H1 (cell line): ENCODE data around the gene RABGAP1. TPM values are rescaled to one million over a fixed set of nuclear protein-coding genes. Genes with fewer than 3 reads are reported as not detected.

ENCODE experiments used
- CTCF ChIA-PET: fragments of 300-600 bp; sonication (Branson Sonifier 250); formaldehyde crosslinking; loops from one replicate; lab custom pipeline; 2021; ENCODE audit not compliant: partially characterized antibody; lab: Charles Lee
- POLR2A ChIA-PET: fragments of 300-600 bp; sonication (Branson Sonifier 250); formaldehyde crosslinking; loops from one replicate; lab custom pipeline; 2021; ENCODE audit warnings: inconsistent platforms; ENCODE audit not compliant: partially characterized antibody; lab: Charles Lee
- DNase-seq, 2 experiments: peaks; one replicate each; pipeline versions ENCODE4 v3.0.0 to v3.0.0-alpha.2; 2010 to 2022; ENCODE audit warnings: low spot score in 2 of 2, low read depth in 1 of 2, mixed read lengths in 1 of 2
- FAIRE-seq: peaks from 2 replicates; lab custom pipeline; 2011; peaks lifted over from hg19 to GRCh38; lab: Jason Lieb, UNC
- H2AFZ ChIP-seq: 2 replicates; pipeline ENCODE4 v1.8.1; 2012; ENCODE audit warnings: low read length, inconsistent platforms
- H2AK5ac ChIP-seq: 2 replicates; pipeline ENCODE4 v1.6.1; 2013; ENCODE audit warnings: low read depth, low read length
- H2BK120ac ChIP-seq: replicated peaks from 2 replicates; pipeline ENCODE3; 2013; ENCODE audit warnings: low read depth, low read length, inconsistent platforms
- H2BK12ac ChIP-seq: 2 replicates; pipeline ENCODE4 v1.6.1; 2013; ENCODE audit warnings: low read depth, low read length
- H2BK15ac ChIP-seq: 2 replicates; pipeline ENCODE4 v1.6.1; 2013; ENCODE audit warnings: low read length
- H2BK20ac ChIP-seq: 2 replicates; pipeline ENCODE4 v1.6.1; 2013; ENCODE audit warnings: low read length
- H2BK5ac ChIP-seq: 2 replicates; pipeline ENCODE4 v1.6.1; 2013; ENCODE audit warnings: low read depth, low read length
- H3K14ac ChIP-seq: 2 replicates; pipeline ENCODE4 v1.6.1; 2013; ENCODE audit warnings: inconsistent platforms; ENCODE audit not compliant: insufficient read length
- H3K18ac ChIP-seq: 2 replicates; pipeline ENCODE4 v1.6.1; 2013; ENCODE audit warnings: low read length; ENCODE audit errors: extremely low read depth
- H3K23ac ChIP-seq: 2 replicates; pipeline ENCODE4 v1.6.1; 2013; ENCODE audit warnings: inconsistent platforms; ENCODE audit not compliant: insufficient read length
- H3K23me2 ChIP-seq: 2 replicates; pipeline ENCODE4 v1.6.1; 2013; ENCODE audit warnings: low read depth, low read length
- H3K27ac ChIP-seq: 2 replicates; pipeline ENCODE4 v1.6.1; 2011; ENCODE audit warnings: low read depth, low read length, inconsistent platforms
- H3K27me3 ChIP-seq, 4 experiments: replicated peaks in 1 of 4; 1 replicate in 1 of 4; 2 replicates in 3 of 4; pipeline versions ENCODE4 v1.6.1 to v1.8.1; 2011 to 2013; ENCODE audit warnings: low read length in 3 of 4, mild to moderate bottlenecking in 3 of 4, inconsistent platforms in 2 of 4, mixed read lengths in 2 of 4, moderate library complexity in 1 of 4; ENCODE audit not compliant: control insufficient read depth in 3 of 4, insufficient read depth in 3 of 4; ENCODE audit errors: extremely low read depth in 1 of 4
- H3K36me3 ChIP-seq, 4 experiments: 2 replicates each; pipeline versions ENCODE4 v1.6.1 to v1.8.1; 2011 to 2013; ENCODE audit warnings: mild to moderate bottlenecking in 4 of 4, low read length in 3 of 4, moderate library complexity in 2 of 4, control low read depth in 1 of 4, inconsistent platforms in 1 of 4; ENCODE audit not compliant: insufficient read depth in 4 of 4, control insufficient read depth in 2 of 4
- H3K4ac ChIP-seq: replicated peaks from 2 replicates; pipeline ENCODE3; 2013; ENCODE audit warnings: low read length, low read depth, mixed read lengths, inconsistent platforms; ENCODE audit not compliant: insufficient read length
- H3K4me1 ChIP-seq, 4 experiments: replicated peaks in 1 of 4; 1 replicate in 1 of 4; 2 replicates in 3 of 4; pipeline versions ENCODE4 v1.6.1 to v1.8.1; 2011 to 2013; ENCODE audit warnings: low read length in 3 of 4, inconsistent platforms in 2 of 4, mixed read lengths in 1 of 4; ENCODE audit not compliant: insufficient read depth in 4 of 4, control insufficient read depth in 3 of 4
- H3K4me2 ChIP-seq, 2 experiments: 2 replicates each; pipeline versions ENCODE4 v1.6.1 to v1.8.1; 2011 to 2013; ENCODE audit warnings: low read depth in 2 of 2, low read length in 2 of 2, control low read depth in 1 of 2, inconsistent platforms in 1 of 2, mild to moderate bottlenecking in 1 of 2; ENCODE audit not compliant: insufficient read depth in 1 of 2
- H3K4me3 ChIP-seq, 4 experiments: fragments of 200-600, 300-600 bp in 1 of 4; sonication (generic), shearing (Covaris generic), sonication (Bioruptor Twin) in 1 of 4; 2 replicates each; pipeline versions ENCODE4 v1.5.1 to v1.8.1; 2011 to 2016; ENCODE audit warnings: low read length in 4 of 4, low read depth in 3 of 4, control low read depth in 2 of 4, inconsistent platforms in 2 of 4, mild to moderate bottlenecking in 2 of 4, mixed read lengths in 1 of 4, moderate library complexity in 1 of 4; ENCODE audit not compliant: insufficient read depth in 2 of 4; ENCODE audit errors: extremely low read depth in 1 of 4
- H3K56ac ChIP-seq: replicated peaks from 2 replicates; pipeline ENCODE3; 2013; ENCODE audit warnings: low read depth, mild to moderate bottlenecking, mixed read lengths, low read length, inconsistent platforms; ENCODE audit not compliant: insufficient read length
- H3K79me1 ChIP-seq: 2 replicates; pipeline ENCODE4 v1.6.1; 2013; ENCODE audit warnings: low read depth, low read length, control low read depth
- H3K79me2 ChIP-seq, 2 experiments: 2 replicates each; pipeline versions ENCODE4 v1.6.1 to v1.8.1; 2012 to 2013; ENCODE audit warnings: low read length in 2 of 2, mild to moderate bottlenecking in 2 of 2, inconsistent platforms in 1 of 2; ENCODE audit not compliant: insufficient read depth in 2 of 2, control insufficient read depth in 1 of 2
- H3K9ac ChIP-seq, 4 experiments: replicated peaks in 1 of 4; 1 replicate in 1 of 4; 2 replicates in 3 of 4; pipeline versions ENCODE4 v1.6.1 to v1.8.1; 2011 to 2013; ENCODE audit warnings: low read depth in 3 of 4, low read length in 3 of 4, control low read depth in 2 of 4, mild to moderate bottlenecking in 2 of 4, moderate library complexity in 2 of 4, inconsistent platforms in 1 of 4; ENCODE audit errors: extremely low read depth in 1 of 4
- H3K9me3 ChIP-seq, 2 experiments: 2 replicates each; pipeline versions ENCODE4 v1.6.1 to v1.8.1; 2012 to 2013; ENCODE audit warnings: mild to moderate bottlenecking in 2 of 2, moderate library complexity in 2 of 2, control low read depth in 1 of 2, inconsistent platforms in 1 of 2, low read depth in 1 of 2, low read length in 1 of 2, mixed read lengths in 1 of 2; ENCODE audit not compliant: insufficient read depth in 2 of 2
- H4K20me1 ChIP-seq, 2 experiments: replicated peaks in 1 of 2; 2 replicates each; pipeline versions ENCODE3 to v1.8.1; 2011 to 2013; ENCODE audit warnings: inconsistent platforms in 2 of 2, low read length in 2 of 2, mild to moderate bottlenecking in 1 of 2; ENCODE audit not compliant: insufficient read depth in 2 of 2, control insufficient read depth in 1 of 2
- H4K5ac ChIP-seq: 2 replicates; pipeline ENCODE4 v1.6.1; 2013; ENCODE audit warnings: low read length, low read depth, mixed read lengths, inconsistent platforms; ENCODE audit not compliant: insufficient read length
- H4K8ac ChIP-seq: 2 replicates; pipeline ENCODE4 v1.8.0; 2013; ENCODE audit warnings: mild to moderate bottlenecking, moderate library complexity, low read length, inconsistent platforms; ENCODE audit not compliant: insufficient read depth; ENCODE audit errors: extremely low read depth
- H4K91ac ChIP-seq: replicated peaks from 2 replicates; pipeline ENCODE3; 2013; ENCODE audit warnings: low read length, mixed read lengths, inconsistent platforms; ENCODE audit not compliant: insufficient read length
- ATF2 ChIP-seq: IDR thresholded peaks from 2 replicates; pipeline ENCODE4 v1.6.1; 2012; ENCODE audit warnings: low read length, inconsistent platforms
- EP300 ChIP-seq, 2 experiments: IDR thresholded peaks; 1 replicate in 1 of 2; 2 replicates in 1 of 2; pipeline ENCODE4 v1.6.1; 2011 to 2012; ENCODE audit warnings: low read depth in 2 of 2, low read length in 2 of 2, mild to moderate bottlenecking in 2 of 2, borderline replicate concordance in 1 of 2, inconsistent platforms in 1 of 2, moderate library complexity in 1 of 2
- FOSL1 ChIP-seq: IDR thresholded peaks from 2 replicates; pipeline ENCODE4 v1.6.1; 2011; ENCODE audit warnings: mild to moderate bottlenecking, low read depth, low read length, moderate library complexity; ENCODE audit not compliant: insufficient read depth
- NANOG ChIP-seq: IDR thresholded peaks from 2 replicates; pipeline ENCODE4 v1.6.1; 2011; ENCODE audit warnings: low read length, low read depth, mild to moderate bottlenecking, inconsistent platforms; ENCODE audit not compliant: insufficient read depth, poor library complexity, severe bottlenecking
- NRF1 ChIP-seq: IDR thresholded peaks from 2 replicates; pipeline ENCODE4 v1.6.1; 2011; ENCODE audit warnings: mild to moderate bottlenecking, low read depth, low read length, improper control_type of control experiment
- RBBP5 ChIP-seq: IDR thresholded peaks from 2 replicates; pipeline ENCODE4 v1.7.1; 2012; ENCODE audit warnings: low read depth, mild to moderate bottlenecking, inconsistent platforms, low read length, moderate library complexity, borderline replicate concordance
- ZNF274 ChIP-seq: IDR thresholded peaks from 2 replicates; pipeline ENCODE4 v1.7.0; 2012; ENCODE audit warnings: low read length, borderline replicate concordance; ENCODE audit errors: extremely low read depth
- WGBS, 2 experiments: shearing (Covaris generic) in 1 of 2; methylation state at CpG; one replicate each; pipeline versions ENCODE4 v1.1.6 to v1.1.7; 2013 to 2015; ENCODE audit warnings: low lambda C conversion rate in 2 of 2, mixed read lengths in 2 of 2, inconsistent platforms in 1 of 2, low coverage in 1 of 2, missing lambda C conversion rate in 1 of 2; ENCODE audit not compliant: insufficient replicate concordance in 2 of 2, insufficient coverage in 1 of 2, insufficient read length in 1 of 2; ENCODE audit errors: extremely low coverage in 1 of 2, missing lambda C conversion rate in 1 of 2; 5-methylcytosine and 5-hydroxymethylcytosine counted together
- polyA plus RNA-seq, 7 experiments: library from polyadenylated mRNA; depleted of rRNA in 3 of 7; stranded (reverse) in 5 of 7; unstranded in 2 of 7; fragments of >200 nt in 5 of 7; fragments of 200-250 nt in 2 of 7; gene quantifications; 1 replicate in 5 of 7; 2 replicates in 1 of 7; 4 replicates in 1 of 7; pipeline versions ENCODE4 v1.2.1 to v1.2.3, GENCODE V29; 2011 to 2013; ENCODE audit warnings: missing spikeins in 2 of 7, mixed read lengths in 2 of 7
- total RNA-seq: library from RNA; stranded (reverse); fragmentation: NEBNext Ultra II Directional; extraction: Animal tissue kit (Norgen Biotek cat#: 25700); gene quantifications from 2 replicates; pipeline ENCODE4 v1.2.1, GENCODE V29; 2021

The RABGAP1 gene
- total and polyA plus RNA-seq, 2 of the 8 experiments (the other 6 are each of a cell fraction or from before 2014, with no cell fraction given), result 15.7 to 38.3 TPM

DNA sequence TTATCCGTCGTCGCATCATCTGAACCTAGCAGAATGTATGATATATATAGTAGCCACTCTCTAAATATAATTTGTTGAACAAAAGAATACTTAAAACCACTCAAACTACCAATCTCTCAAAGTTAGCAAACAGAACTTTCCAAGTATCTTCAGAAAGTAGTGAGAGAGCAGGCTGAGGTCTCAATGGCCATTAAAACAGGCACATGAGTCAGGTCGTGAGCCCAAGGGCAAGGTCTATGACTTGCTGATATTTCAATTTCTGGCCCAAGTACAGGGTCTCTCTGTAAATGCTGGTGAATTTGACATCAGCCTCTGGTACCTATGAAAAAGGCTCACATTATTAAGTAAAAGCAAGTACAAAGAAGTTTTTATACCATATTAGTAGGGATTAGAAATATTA lies 187.8 kb downstream of the RABGAP1 start:
- ChIA-PET POLR2A (interaction anchor here (0.7 kb wide), 1 partner anchor 9 kb away, joined by 3 read pairs; no protein-coding TSS in a partner anchor), CTCF (interaction anchor here (1.0 to 1.8 kb wide), 2 partner anchors 44 to 198 kb away, joined by 3 to 5 read pairs; no protein-coding TSS in a partner anchor)
- Histone ChIP-seq H3K23me2 (no peaks in the 10 kb centered on the region), H2BK20ac (no peak overlapping the region), H3K9ac (no peak overlapping the region), H3K14ac (no peak overlapping the region), H2BK15ac (no peak overlapping the region), H3K4me2 (no peak overlapping the region), H3K18ac (no peak overlapping the region), H3K56ac (no peak overlapping the region), H3K9me3 (no peaks in the 10 kb centered on the region), H3K79me1 (no peaks in the 10 kb centered on the region), H2AFZ (no peak overlapping the region), H3K36me3 (peaks cover 0 to 31% (median 20%) of the 10 kb centered on the region in 4 experiments; a peak in 5 of 8 replicates), H4K91ac (no peak overlapping the region), H2BK120ac (no peak overlapping the region), H3K27me3 (no peaks in the 10 kb centered on the region), H3K23ac (no peak overlapping the region), H2BK5ac (no peak overlapping the region), H2BK12ac (no peak overlapping the region), H4K5ac (no peak overlapping the region), H3K4me1 (peaks cover 0 to 6% (median 0%) of the 10 kb centered on the region in 4 experiments; a peak in 1 of 7 replicates), H3K27ac (no peak overlapping the region), H3K79me2 (no peaks in the 10 kb centered on the region), H3K4me3 (no peak overlapping the region), H2AK5ac (no peak overlapping the region), H4K8ac (no peak overlapping the region), H4K20me1 (peaks cover 1 to 2% of the 10 kb centered on the region in 2 experiments), H3K4ac (no peak overlapping the region)
- no peak for TF ChIP-seq ATF2
- no peak for TF ChIP-seq ZNF274
- no peak for TF ChIP-seq RBBP5
- no peak for TF ChIP-seq NRF1
- TF ChIP-seq FOSL1, result no peak
- TF ChIP-seq EP300 (IDR thresholded peaks at IDR 0.05; ENCODE audit: borderline replicate concordance in 1 of 2, low read depth in 2 of 2, low read length in 2 of 2), result no peak
- no peak for TF ChIP-seq NANOG
- 83% methylated on average over 4 of the region's 4 CpGs; no CpG with 5 or more reads in 1 of the 2 experiments for WGBS, 2 experiments
- DNase-seq (no peak), FAIRE-seq (no peak)
